ENCODE results near the gene GCC2.

GRCh38 chr2:108399479-108399878 lies 49.5 kb upstream of the GCC2 start:
- TF ChIP-seq CTCF (IDR thresholded peaks at IDR 0.05; ENCODE audit: insufficient read depth, low read length, poor library complexity, severe bottlenecking) (no peak), EZH2phosphoT487 (conservative IDR thresholded peaks at IDR 0.05; ENCODE audit: low read length) (no peak)

Measured in SU-DHL-6 (cell line).